ENCODE measurements around the gene ETFBKMT.

DNA sequence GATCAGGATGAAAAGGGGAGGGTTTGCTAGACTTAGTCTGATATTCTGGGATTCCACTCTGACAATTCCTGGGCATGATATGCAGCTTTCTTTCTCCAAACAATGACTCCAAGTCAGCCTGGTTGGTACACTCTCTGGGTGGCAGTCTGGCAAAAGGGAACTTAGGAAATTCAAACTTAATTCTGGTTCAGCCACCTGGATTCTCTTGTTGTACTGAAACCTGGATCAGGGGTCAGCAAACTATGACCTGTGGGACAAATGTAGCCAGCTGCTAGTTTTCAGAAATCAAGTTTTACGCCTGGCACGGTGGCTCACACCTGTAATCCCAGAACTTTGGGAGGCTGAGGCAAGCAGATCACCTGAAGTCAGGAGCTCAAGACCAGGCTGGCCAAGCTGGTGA lies 63.1 kb downstream of the ETFBKMT start:
- TF ChIP-seq, protein P1, sequence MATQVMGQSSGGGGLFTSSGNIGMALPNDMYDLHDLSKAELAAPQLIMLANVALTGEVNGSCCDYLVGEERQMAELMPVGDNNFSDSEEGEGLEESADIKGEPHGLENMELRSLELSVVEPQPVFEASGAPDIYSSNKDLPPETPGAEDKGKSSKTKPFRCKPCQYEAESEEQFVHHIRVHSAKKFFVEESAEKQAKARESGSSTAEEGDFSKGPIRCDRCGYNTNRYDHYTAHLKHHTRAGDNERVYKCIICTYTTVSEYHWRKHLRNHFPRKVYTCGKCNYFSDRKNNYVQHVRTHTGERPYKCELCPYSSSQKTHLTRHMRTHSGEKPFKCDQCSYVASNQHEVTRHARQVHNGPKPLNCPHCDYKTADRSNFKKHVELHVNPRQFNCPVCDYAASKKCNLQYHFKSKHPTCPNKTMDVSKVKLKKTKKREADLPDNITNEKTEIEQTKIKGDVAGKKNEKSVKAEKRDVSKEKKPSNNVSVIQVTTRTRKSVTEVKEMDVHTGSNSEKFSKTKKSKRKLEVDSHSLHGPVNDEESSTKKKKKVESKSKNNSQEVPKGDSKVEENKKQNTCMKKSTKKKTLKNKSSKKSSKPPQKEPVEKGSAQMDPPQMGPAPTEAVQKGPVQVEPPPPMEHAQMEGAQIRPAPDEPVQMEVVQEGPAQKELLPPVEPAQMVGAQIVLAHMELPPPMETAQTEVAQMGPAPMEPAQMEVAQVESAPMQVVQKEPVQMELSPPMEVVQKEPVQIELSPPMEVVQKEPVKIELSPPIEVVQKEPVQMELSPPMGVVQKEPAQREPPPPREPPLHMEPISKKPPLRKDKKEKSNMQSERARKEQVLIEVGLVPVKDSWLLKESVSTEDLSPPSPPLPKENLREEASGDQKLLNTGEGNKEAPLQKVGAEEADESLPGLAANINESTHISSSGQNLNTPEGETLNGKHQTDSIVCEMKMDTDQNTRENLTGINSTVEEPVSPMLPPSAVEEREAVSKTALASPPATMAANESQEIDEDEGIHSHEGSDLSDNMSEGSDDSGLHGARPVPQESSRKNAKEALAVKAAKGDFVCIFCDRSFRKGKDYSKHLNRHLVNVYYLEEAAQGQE (IDR thresholded peaks at IDR 0.05) = no peak
- TF ChIP-seq HDAC2 (IDR thresholded peaks at IDR 0.05) (no peak), MAFK (IDR thresholded peaks at IDR 0.05; ENCODE audit: partially characterized antibody) (no peak), EP300 (IDR thresholded peaks at IDR 0.05) (no peak)
- TF ChIP-seq, protein P2, sequence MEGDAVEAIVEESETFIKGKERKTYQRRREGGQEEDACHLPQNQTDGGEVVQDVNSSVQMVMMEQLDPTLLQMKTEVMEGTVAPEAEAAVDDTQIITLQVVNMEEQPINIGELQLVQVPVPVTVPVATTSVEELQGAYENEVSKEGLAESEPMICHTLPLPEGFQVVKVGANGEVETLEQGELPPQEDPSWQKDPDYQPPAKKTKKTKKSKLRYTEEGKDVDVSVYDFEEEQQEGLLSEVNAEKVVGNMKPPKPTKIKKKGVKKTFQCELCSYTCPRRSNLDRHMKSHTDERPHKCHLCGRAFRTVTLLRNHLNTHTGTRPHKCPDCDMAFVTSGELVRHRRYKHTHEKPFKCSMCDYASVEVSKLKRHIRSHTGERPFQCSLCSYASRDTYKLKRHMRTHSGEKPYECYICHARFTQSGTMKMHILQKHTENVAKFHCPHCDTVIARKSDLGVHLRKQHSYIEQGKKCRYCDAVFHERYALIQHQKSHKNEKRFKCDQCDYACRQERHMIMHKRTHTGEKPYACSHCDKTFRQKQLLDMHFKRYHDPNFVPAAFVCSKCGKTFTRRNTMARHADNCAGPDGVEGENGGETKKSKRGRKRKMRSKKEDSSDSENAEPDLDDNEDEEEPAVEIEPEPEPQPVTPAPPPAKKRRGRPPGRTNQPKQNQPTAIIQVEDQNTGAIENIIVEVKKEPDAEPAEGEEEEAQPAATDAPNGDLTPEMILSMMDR (IDR thresholded peaks at IDR 0.05) = no peak
